Measurements from ENCODE around the gene WFDC1.

Gene WFDC1, protein sequence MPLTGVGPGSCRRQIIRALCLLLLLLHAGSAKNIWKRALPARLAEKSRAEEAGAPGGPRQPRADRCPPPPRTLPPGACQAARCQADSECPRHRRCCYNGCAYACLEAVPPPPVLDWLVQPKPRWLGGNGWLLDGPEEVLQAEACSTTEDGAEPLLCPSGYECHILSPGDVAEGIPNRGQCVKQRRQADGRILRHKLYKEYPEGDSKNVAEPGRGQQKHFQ

GRCh38 chr16:84294531-84295142, at the start of gene WFDC1:
Gene WFDC1, plus strand, starts transcription at chr16:84294878. Its CDS starts 94 bp downstream, at chr16:84294972.
- Mint-ChIP-seq H3K36me3 (ENCODE audit: low read depth) (no peaks in the 10 kb centered on the region), H3K27me3 (ENCODE audit: low read depth, poor library complexity) (peaks cover 48% of the 10 kb centered on the region), H3K4me1 (peaks cover 39% of the 10 kb centered on the region), H3K27ac (no peak within 1 kb of the TSS), H3K4me3 (peak within 1 kb of the TSS; percentile 35), H3K9me3 (no peaks in the 10 kb centered on the region)
- TF ChIP-seq CTCF (IDR thresholded peaks at IDR 0.05): no peak
- peak; percentile 55 for DNase-seq

DNA sequence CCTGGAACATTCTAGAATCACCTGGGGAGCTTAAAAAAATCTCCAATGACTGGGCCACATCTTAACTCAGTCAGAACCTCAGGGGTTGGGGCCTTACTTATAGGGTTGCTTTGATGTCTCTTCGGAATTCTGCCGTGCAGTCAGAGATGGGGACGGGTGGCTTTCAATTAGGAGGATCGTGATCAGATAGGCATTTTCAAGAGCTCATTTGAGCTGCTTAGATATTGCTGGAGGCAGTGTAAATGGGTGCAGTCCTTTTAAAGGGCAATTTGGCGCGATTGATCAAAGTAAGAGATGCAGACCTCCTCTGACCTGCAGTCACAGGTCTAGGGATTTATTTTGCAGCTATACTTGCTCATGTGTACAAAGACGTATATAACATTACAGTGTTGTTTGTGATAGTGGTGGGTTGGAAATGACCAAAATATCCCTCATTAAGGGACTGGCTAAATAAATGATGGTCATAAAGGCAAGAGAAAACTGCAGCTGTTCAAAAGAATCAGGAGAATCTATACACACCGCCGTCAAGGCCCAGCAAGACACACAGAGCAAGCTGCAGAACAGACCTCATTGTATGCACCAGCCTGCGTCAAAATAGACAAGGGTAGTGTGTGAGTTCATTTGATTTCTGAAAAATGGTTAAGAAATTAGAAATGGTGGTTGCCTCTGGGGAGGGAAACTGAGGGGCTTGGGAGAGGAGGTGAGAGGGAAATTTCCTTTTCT, 48.6 kb upstream of the WFDC1 start:
- Mint-ChIP-seq H3K4me1 (peaks cover 22% of the 10 kb centered on the region), H3K27ac (peak overlapping the region; percentile 57), H3K36me3 (ENCODE audit: low read depth) (no peaks in the 10 kb centered on the region), H3K4me3 (no peak overlapping the region), H3K27me3 (ENCODE audit: low read depth, poor library complexity) (peaks cover 13% of the 10 kb centered on the region), H3K9me3 (peaks cover 13% of the 10 kb centered on the region)
- no peak for TF ChIP-seq CTCF (IDR thresholded peaks at IDR 0.05)
- DNase-seq: no peak

DNA sequence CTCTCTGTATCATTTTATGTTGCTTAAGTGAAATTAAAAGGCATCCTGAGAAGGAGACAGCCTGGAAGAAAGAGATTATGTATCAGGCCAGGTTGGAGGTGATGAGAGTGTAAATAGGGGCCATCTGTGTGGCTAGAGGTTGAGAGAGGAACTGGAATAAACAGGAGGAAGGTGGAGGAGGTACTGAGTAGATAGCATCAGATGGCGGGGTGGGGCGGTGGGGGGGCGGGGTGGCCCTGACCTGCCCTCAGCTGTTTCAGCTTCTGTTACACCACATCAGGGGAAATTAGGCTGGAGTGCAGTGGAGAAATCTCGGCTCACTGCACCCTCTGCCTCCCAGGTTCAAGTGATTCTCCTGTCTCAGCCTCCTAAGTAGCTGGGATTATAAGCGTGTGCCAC, 48.0 kb upstream of the WFDC1 start:
- Mint-ChIP-seq H3K9me3 (peaks cover 13% of the 10 kb centered on the region), H3K4me1 (peaks cover 27% of the 10 kb centered on the region), H3K36me3 (ENCODE audit: low read depth) (no peaks in the 10 kb centered on the region), H3K27ac (no peak overlapping the region), H3K4me3 (no peak overlapping the region), H3K27me3 (ENCODE audit: low read depth, poor library complexity) (peaks cover 15% of the 10 kb centered on the region)
- no peak for DNase-seq
- TF ChIP-seq CTCF (IDR thresholded peaks at IDR 0.05): no peak

DNA sequence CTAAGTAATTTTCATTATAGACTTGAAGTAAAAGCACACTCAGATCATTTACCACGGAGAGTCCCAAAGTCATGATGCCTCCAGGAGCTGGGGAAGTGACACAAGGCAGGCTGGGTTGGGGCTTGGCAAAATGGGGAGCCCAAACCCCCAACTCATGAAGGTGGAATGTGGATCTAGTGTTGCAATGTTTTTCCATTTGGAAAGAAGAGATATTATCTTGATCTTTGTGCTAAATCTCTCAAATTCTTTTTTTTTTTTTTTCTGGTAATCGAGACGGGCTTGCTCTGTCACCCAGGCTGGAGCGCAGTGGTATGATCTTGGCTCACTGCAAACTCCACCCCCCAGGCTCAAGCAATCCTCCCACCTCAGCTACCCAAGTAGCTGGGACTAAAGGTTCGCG, 47.3 kb upstream of the WFDC1 start:
- TF ChIP-seq CTCF (IDR thresholded peaks at IDR 0.05): no peak
- Mint-ChIP-seq H3K27ac (no peak overlapping the region), H3K27me3 (ENCODE audit: low read depth, poor library complexity) (peaks cover 19% of the 10 kb centered on the region), H3K36me3 (ENCODE audit: low read depth) (no peaks in the 10 kb centered on the region), H3K9me3 (peaks cover 13% of the 10 kb centered on the region), H3K4me3 (no peak overlapping the region), H3K4me1 (peaks cover 34% of the 10 kb centered on the region)
- no peak for DNase-seq

- Mint-ChIP-seq H3K9me3 (peaks cover 13% of the 10 kb centered on the region), H3K27ac (no peak overlapping the region), H3K4me1 (peaks cover 39% of the 10 kb centered on the region), H3K4me3 (no peak overlapping the region), H3K27me3 (ENCODE audit: low read depth, poor library complexity) (peaks cover 16% of the 10 kb centered on the region), H3K36me3 (ENCODE audit: low read depth) (no peaks in the 10 kb centered on the region)
- DNase-seq: no peak
- no peak for TF ChIP-seq CTCF (IDR thresholded peaks at IDR 0.05)
These were observed 46.8 kb upstream of the WFDC1 start for GRCh38 chr16:84247844-84248243.
